HEK293 (cell line): ENCODE measurements around the gene LDHD.

Experiments used
- CTCF ChIP-seq: fragments of 450-650 bp; formaldehyde crosslinking; IDR thresholded peaks from 2 replicates; pipeline ENCODE4 v1.5.1; 2016; ENCODE audit warnings: missing biosample characterization, missing genetic modification characterization
- SP7 ChIP-seq: fragments of 450-650 bp; formaldehyde crosslinking; IDR thresholded peaks from 2 replicates; pipeline ENCODE4 v1.5.1; 2016; ENCODE audit warnings: missing biosample characterization, missing genetic modification characterization
- ZBTB11 ChIP-seq: fragments of 450-650 bp; formaldehyde crosslinking; conservative IDR thresholded peaks from 2 replicates; pipeline ENCODE4 v1.5.1; 2016; ENCODE audit warnings: low read depth, missing biosample characterization, missing genetic modification characterization

GRCh38 chr16:75121949-75122568, 5.5 kb upstream of the LDHD start:
- TF ChIP-seq CTCF (no peak), SP7 (tag by site-specific recombination) (no peak), ZBTB11 (no peak)
